ENCODE measurements around the gene IWS1. TPM values are rescaled to one million over a fixed set of nuclear protein-coding genes. Genes with fewer than 3 reads are reported as not detected.

Gene IWS1
- total RNA-seq, 4 donors from 2014 or later, result 29.0 to 46.7 (median 31.0) TPM

DNA sequence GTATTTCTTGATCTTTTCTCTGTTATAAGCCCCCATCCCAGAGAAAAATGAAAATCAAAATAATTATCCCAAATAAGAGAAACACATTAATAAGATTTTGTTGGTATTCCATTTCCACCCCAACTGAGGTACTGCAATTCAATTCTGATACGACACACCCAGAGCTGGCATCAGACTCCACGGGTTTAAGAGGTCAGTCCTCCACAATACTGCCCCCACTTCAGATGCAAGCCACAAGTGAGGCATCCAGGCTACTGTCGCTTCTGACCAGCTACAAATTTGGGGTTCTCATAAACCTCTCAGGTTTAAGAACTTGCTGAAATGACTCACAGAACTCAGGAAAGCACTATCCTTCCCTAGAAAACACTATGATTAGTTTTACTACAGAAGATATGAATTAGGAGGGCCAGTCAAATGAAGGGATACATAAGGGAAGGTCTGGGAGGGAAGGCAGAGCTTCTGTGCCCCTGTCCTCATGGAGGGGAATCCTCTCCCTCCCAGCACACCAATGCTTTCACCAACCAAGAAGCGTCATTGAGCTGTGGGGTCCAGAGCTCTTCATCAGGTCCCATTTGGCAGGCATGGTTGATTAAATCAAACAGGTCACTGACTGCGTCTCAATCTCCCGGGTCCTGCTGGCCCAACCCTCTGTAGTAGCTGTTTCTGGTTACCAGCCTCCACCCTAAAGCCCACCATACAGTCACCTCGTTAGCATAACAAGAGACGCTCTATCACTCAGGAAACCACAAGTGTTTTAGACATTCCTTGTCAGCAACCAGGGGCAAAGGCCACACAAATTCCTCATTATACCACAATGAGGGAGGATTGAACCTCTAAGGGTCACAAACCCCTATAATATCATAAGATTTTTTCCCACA, 46.2 kb downstream of the IWS1 start:
- TF ChIP-seq, protein P1, sequence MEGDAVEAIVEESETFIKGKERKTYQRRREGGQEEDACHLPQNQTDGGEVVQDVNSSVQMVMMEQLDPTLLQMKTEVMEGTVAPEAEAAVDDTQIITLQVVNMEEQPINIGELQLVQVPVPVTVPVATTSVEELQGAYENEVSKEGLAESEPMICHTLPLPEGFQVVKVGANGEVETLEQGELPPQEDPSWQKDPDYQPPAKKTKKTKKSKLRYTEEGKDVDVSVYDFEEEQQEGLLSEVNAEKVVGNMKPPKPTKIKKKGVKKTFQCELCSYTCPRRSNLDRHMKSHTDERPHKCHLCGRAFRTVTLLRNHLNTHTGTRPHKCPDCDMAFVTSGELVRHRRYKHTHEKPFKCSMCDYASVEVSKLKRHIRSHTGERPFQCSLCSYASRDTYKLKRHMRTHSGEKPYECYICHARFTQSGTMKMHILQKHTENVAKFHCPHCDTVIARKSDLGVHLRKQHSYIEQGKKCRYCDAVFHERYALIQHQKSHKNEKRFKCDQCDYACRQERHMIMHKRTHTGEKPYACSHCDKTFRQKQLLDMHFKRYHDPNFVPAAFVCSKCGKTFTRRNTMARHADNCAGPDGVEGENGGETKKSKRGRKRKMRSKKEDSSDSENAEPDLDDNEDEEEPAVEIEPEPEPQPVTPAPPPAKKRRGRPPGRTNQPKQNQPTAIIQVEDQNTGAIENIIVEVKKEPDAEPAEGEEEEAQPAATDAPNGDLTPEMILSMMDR (IDR thresholded peaks at IDR 0.05), result no peak
- ATAC-seq (ENCODE audit: low FRiP score) (no peak), DNase-seq (ENCODE audit: low spot score) (no peak)

DNA sequence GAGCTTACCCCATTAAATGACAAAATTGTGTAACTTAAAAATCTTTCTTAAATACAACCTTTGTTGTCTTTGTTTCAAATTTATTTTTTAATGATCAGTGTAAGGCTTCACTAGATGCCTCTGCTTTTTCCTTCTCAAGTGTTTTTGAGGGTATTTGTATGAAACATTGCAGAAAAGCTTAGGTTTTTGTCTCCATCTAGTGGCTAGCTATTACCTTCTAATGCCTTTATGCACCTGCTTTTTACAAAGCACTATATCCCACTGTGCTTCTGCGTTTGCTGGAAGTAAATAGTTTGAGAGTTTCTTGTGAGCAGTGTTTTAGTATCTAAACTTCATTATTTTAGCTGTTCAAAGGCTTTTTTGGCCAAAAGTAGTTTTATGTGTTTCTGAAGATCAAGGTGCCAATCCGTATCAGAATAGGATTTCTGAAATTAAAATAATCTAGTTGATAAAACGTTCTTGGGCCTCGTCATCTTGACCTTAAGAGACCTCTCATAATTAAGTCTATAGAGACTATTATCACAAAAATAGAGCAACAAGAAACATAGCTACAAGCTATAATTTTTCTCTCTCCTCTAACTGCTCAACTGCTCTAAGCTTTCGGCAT, 47.0 kb downstream of the IWS1 start:
- no peak for DNase-seq (ENCODE audit: low spot score)
- ATAC-seq (ENCODE audit: low FRiP score), result no peak
- TF ChIP-seq, protein P1 (IDR thresholded peaks at IDR 0.05), result peak in 1 of 3 donors; percentile 28

DNA sequence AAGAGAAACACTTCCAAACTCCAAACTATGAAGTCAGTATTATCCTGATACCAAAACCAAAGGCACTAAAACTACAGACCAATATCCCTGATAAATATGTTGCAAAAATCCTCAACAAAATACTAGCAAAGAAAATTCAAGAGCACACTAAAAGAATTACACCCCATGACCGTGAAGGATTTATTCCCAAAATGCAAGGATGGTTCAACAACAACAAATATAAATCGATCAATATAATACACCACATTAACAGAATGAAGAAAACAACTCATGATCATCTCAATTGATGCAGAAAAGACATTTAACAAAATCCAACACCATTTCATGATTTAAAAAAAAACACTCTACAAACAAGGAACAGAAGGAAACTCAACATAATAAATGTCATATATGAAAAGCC, 50.5 kb downstream of the IWS1 start:
- no peak for ATAC-seq (ENCODE audit: low FRiP score)
- no peak for DNase-seq (ENCODE audit: low spot score)
- TF ChIP-seq, protein P1 (IDR thresholded peaks at IDR 0.05), result no peak

DNA sequence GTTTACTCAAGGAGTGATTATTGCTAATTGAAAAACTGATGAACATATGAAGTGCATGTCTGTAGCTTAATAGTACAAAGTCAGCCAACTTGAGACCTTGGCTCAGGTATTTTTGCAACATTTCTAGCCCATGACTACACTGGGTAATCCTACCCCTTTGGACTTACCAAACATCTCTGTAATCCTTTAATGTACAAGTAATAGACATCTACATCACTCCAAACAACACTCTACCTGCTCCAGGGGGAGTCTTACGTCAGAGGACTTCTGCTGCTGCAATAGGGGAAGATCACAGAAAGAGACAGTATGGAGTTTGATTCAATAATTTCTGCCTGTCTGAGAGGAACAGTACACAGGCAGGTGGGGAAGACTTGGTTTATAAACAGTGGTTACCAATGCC, 54.0 kb downstream of the IWS1 start:
- DNase-seq (ENCODE audit: low spot score), result no peak
- TF ChIP-seq, protein P1 (IDR thresholded peaks at IDR 0.05), result no peak
- no peak for ATAC-seq (ENCODE audit: low FRiP score)

DNA sequence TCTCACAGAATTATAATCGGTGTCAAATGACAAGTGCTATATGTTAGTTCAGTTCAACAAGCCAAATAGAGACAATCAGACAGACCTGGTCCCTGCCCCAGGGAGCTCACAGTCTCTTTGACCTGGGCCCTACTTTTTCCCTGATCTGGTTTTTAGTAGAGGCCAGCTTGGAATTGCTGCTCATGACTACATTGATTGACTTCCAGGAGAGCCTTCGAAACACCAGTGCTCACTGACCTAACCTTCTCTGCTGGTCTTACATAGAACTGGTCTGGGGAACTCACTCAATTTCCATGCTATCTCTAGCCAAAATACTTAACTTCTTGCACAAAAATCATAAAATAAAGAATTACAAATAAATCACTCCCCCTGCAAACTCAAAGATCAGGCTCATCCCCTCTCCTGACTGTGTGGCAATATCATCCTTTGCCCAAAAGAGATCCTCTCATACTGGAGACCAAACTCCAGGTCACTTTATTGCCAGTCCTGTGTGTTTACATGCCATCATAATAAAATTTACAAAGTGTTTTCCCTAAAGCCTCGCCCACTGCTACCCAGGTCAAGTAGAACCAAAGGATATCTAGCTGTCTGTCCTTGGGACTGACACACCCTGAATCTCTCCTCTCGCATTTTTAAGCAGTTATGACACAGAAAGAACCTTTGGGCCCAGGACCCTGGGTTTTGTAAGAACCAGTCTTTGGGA, 54.9 kb downstream of the IWS1 start:
- DNase-seq (ENCODE audit: low spot score) (no peak), ATAC-seq (ENCODE audit: low FRiP score) (no peak)
- TF ChIP-seq, protein P1 (IDR thresholded peaks at IDR 0.05), result no peak

DNA sequence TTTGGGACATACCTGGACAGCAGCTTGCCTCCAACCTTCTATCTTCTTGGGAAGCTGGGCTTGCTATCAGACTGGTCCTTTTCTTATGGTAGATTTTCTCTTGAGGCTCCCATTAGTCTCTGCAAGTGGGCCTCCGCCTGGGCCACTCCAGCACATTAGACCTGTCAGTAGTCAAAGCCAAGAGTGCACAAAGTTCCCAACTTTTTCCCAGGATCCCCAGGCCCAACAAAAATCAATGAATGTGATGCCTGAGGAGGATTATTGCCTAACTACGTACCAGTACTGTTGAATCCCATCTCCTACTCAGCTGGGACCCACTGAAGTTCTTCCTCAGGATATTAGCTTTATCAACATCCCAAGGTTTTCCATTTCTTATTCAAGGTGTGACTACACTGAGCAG, 56.3 kb downstream of the IWS1 start:
- TF ChIP-seq, protein P1 (IDR thresholded peaks at IDR 0.05), result no peak
- no peak for ATAC-seq (ENCODE audit: low FRiP score)

More for the DNA sequence above, 56.3 kb downstream of the IWS1 start:
- no peak for DNase-seq (ENCODE audit: low spot score)

All from omental fat pad (tissue), 4 donors.